Endodermal cell (in vitro differentiated cells): ENCODE data around the gene KIF26B. TPM values are rescaled to one million over a fixed set of nuclear protein-coding genes. Genes with fewer than 3 reads are reported as not detected.

Source experiments
- DNase-seq: peaks from one replicate; pipeline ENCODE4 v3.0.0-alpha.2; 2017
- H3K27ac ChIP-seq: 2 replicates; pipeline ENCODE4 v1.5.1; 2013; ENCODE audit warnings: mild to moderate bottlenecking, low read depth, low read length, moderate library complexity
- H3K27me3 ChIP-seq: 2 replicates; pipeline ENCODE4 v1.6.1; 2013; ENCODE audit warnings: mild to moderate bottlenecking, low read length, moderate library complexity; ENCODE audit not compliant: insufficient read depth, control insufficient read depth, poor library complexity, severe bottlenecking
- H3K36me3 ChIP-seq: 2 replicates; pipeline ENCODE4 v1.7.0; 2013; ENCODE audit warnings: mild to moderate bottlenecking, low read length, moderate library complexity; ENCODE audit not compliant: control insufficient read depth, insufficient read depth
- H3K4me1 ChIP-seq: one replicate; pipeline ENCODE4 v1.7.0; 2013; ENCODE audit warnings: low read length; ENCODE audit not compliant: control insufficient read depth, insufficient read depth
- H3K4me3 ChIP-seq: 2 replicates; pipeline ENCODE4 v1.5.1; 2013; ENCODE audit warnings: mild to moderate bottlenecking, low read length, moderate library complexity
- H3K9ac ChIP-seq: 2 replicates; pipeline ENCODE4 v1.6.1; 2013; ENCODE audit warnings: mild to moderate bottlenecking, low read length, moderate library complexity; ENCODE audit not compliant: poor library complexity, severe bottlenecking; ENCODE audit errors: extremely low read depth
- H3K9me3 ChIP-seq: 2 replicates; pipeline ENCODE4 v1.6.1; 2013; ENCODE audit warnings: mild to moderate bottlenecking, low read length, moderate library complexity; ENCODE audit not compliant: control insufficient read depth
- H3K27ac Mint-ChIP-seq: 2 replicates; pipeline ENCODE4 v1.8.0; 2020; ENCODE audit warnings: mixed read lengths
- H3K27me3 Mint-ChIP-seq: 2 replicates; pipeline ENCODE4 v1.8.0; 2021; ENCODE audit warnings: mild to moderate bottlenecking, mixed read lengths; ENCODE audit not compliant: insufficient read depth
- H3K36me3 Mint-ChIP-seq: 2 replicates; pipeline ENCODE4 v1.8.0; 2020; ENCODE audit warnings: low read depth, mixed read lengths
- H3K4me1 Mint-ChIP-seq: 2 replicates; pipeline ENCODE4 v1.8.0; 2020; ENCODE audit warnings: mixed read lengths
- H3K4me3 Mint-ChIP-seq: 2 replicates; pipeline ENCODE4 v1.8.0; 2020; ENCODE audit warnings: mild to moderate bottlenecking, moderate library complexity, mixed read lengths
- H3K9me3 Mint-ChIP-seq: 2 replicates; pipeline ENCODE4 v1.8.0; 2020; ENCODE audit warnings: mild to moderate bottlenecking, mixed read lengths
- WGBS, 2 experiments: methylation state at CpG; one replicate each; pipeline versions ENCODE4 v1.1.5 to v1.1.7; 2013; ENCODE audit warnings: missing lambda C conversion rate in 2 of 2, mixed read lengths in 1 of 2; ENCODE audit not compliant: insufficient coverage in 1 of 2, insufficient read length in 1 of 2; 5-methylcytosine and 5-hydroxymethylcytosine counted together
- total RNA-seq, 2 donors: library from RNA; stranded (reverse); fragmentation: NEBNext Ultra II Directional in 1 of 2; extraction: Animal tissue kit (Norgen Biotek cat#: 25700) in 1 of 2; gene quantifications; 2 replicates in 1 of 2; 3 replicates in 1 of 2; pipeline ENCODE4 v1.2.1, GENCODE V29; 2021
- TF ChIP-seq, protein P1 (sequence below): fragments of 200-600 bp; sonication (generic); conservative IDR thresholded peaks from 2 replicates; pipeline ENCODE4 v1.5.0; 2021; ENCODE audit warnings: antibody characterized with exemption, mild to moderate bottlenecking

The KIF26B gene
- total RNA-seq, 2 donors from 2014 or later = 12.3 to 21.0 TPM

DNA sequence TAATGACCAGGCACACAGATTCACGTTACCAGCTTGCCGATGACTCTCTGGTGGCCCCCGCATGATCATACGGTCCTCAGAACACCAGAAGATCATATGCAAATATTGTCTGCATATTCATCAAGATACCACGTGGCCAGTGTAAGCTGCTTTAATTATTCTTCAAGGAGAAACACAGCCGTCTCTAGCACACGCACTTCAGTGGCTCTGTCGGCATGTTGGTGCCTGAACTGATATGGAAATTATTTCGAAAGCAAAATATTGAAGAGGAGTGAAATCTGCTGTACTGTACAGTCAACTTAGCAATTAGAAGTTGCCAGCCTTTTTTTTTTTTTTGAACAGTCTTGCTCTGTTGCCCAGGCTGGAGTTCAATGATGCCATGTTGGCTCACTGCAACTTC is 5.9 kb upstream of the KIF26B start:
- H3K9me3 Mint-ChIP-seq = no peaks in the 10 kb centered on the region
- Histone ChIP-seq H3K27ac (no peak overlapping the region), H3K36me3 (no peaks in the 10 kb centered on the region), H3K9me3 (no peaks in the 10 kb centered on the region), H3K4me3 (no peak overlapping the region), H3K9ac (no peak overlapping the region), H3K4me1 (no peaks in the 10 kb centered on the region), H3K27me3 (peaks cover 8% of the 10 kb centered on the region)
- no peak for DNase-seq
- no peaks in the 10 kb centered on the region for H3K36me3 Mint-ChIP-seq
- 83 to 100% methylated on average over 2 to 9 of the region's 9 CpGs for WGBS, 2 experiments
- TF ChIP-seq, protein P1, sequence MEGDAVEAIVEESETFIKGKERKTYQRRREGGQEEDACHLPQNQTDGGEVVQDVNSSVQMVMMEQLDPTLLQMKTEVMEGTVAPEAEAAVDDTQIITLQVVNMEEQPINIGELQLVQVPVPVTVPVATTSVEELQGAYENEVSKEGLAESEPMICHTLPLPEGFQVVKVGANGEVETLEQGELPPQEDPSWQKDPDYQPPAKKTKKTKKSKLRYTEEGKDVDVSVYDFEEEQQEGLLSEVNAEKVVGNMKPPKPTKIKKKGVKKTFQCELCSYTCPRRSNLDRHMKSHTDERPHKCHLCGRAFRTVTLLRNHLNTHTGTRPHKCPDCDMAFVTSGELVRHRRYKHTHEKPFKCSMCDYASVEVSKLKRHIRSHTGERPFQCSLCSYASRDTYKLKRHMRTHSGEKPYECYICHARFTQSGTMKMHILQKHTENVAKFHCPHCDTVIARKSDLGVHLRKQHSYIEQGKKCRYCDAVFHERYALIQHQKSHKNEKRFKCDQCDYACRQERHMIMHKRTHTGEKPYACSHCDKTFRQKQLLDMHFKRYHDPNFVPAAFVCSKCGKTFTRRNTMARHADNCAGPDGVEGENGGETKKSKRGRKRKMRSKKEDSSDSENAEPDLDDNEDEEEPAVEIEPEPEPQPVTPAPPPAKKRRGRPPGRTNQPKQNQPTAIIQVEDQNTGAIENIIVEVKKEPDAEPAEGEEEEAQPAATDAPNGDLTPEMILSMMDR = no peak
- H3K27ac Mint-ChIP-seq = no peak overlapping the region
- no peaks in the 10 kb centered on the region for H3K4me1 Mint-ChIP-seq
- H3K27me3 Mint-ChIP-seq = peaks cover 28% of the 10 kb centered on the region
- no peak overlapping the region for H3K4me3 Mint-ChIP-seq

DNA sequence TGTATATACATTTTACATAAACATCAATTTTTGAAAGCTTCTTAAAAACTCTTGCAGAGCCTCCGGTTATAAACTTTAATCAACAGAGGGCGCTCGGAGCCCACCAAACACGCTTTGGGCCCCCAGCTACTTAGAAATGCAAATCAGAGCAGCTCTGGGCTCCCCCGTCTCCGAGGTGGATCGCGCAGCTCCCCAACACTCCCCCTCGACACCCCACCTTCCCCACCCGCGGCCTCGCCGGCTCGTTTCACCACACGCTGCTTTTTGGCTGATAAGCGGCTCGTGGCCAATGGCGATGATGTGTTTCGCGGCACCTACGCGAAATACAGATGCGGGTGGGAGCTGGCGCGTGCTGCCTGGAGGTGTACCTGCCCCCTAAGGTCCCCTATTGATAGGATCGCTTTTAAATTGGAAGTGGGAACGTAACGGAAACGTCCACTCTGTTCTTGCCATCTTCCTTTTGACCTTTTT is 1.7 kb upstream of the KIF26B start:
- TF ChIP-seq, protein P1 = peak; percentile 90
- H3K4me1 ChIP-seq = no peaks in the 10 kb centered on the region
- peak overlapping the region; percentile 16 for H3K9ac ChIP-seq
- peak; percentile 89 for DNase-seq
- peaks cover 1% of the 10 kb centered on the region for H3K9me3 ChIP-seq
- peaks cover 10% of the 10 kb centered on the region for H3K4me1 Mint-ChIP-seq
- H3K27ac ChIP-seq = no peak overlapping the region
- peaks cover 48% of the 10 kb centered on the region for H3K27me3 Mint-ChIP-seq
- H3K27me3 ChIP-seq = peaks cover 13% of the 10 kb centered on the region
- peak overlapping the region; percentile 96 for H3K4me3 ChIP-seq
- peak overlapping the region; percentile 35 for H3K27ac Mint-ChIP-seq
- H3K4me3 Mint-ChIP-seq = peak overlapping the region; percentile 72
- peaks cover 5% of the 10 kb centered on the region for H3K36me3 Mint-ChIP-seq
- H3K36me3 ChIP-seq = peaks cover 5% of the 10 kb centered on the region
- no peaks in the 10 kb centered on the region for H3K9me3 Mint-ChIP-seq
- whole genome bisulfite sequencing, 2 experiments = 1% methylated on average over 18 to 29 of the region's 29 CpGs

DNA sequence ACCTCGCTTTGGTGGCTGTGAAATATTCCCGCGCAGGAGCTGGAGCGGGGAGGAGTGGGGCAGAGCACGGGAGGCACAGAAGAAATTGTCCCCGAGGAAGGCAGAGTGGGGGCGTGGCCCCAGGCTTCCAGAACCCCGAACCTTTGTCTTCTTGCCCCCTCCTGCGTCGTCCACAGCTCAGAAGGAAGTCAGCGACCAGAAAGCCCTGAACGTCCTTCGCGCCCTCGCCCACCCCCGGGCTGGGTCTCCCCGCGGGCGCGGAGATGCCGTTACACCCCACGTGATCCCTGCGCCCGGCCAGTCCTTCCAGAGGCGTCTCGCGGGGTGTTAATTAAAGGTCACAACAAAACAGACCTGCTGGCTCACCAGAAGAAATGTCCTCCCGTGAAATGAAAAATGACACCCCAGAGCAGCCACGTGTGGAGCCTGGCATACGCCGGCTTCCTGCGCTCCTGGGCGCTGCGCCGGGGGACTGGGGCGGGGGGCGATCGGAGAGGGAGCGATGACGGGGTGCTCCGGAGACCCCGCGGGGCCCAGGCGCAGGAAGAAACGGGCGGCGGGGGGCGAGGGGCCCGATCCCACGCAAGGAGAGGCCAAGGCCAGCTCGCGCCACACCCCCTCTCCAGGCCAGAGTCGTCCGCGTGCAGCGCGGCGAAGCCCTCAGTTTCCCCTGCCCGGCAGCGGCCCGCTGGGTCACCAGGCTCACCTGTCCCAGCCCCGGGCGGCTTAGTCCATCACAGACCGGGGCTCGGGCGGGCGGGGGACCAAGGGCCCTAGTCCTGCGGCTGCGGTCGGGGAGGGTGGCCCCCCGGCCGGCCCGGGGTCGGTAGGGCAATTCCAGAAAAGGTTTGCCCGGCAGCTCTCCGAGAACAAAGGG is 995 bp upstream of the KIF26B start:
- 2 to 3% methylated on average over 33 to 76 of the region's 76 CpGs for WGBS, 2 experiments
- peaks cover 12% of the 10 kb centered on the region for H3K36me3 ChIP-seq
- Mint-ChIP-seq H3K36me3 (peaks cover 10% of the 10 kb centered on the region), H3K27ac (peak overlapping the region; percentile 44), H3K4me3 (peak overlapping the region; percentile 72), H3K27me3 (peaks cover 55% of the 10 kb centered on the region), H3K4me1 (peaks cover 10% of the 10 kb centered on the region), H3K9me3 (no peaks in the 10 kb centered on the region)
- no peak overlapping the region for H3K27ac ChIP-seq
- peak overlapping the region; percentile 72 for H3K9ac ChIP-seq
- DNase-seq = peak; percentile 81
- peak overlapping the region; percentile 96 for H3K4me3 ChIP-seq
- TF ChIP-seq, protein P1 = no peak
- H3K4me1 ChIP-seq = no peaks in the 10 kb centered on the region
- peaks cover 8% of the 10 kb centered on the region for H3K9me3 ChIP-seq
- H3K27me3 ChIP-seq = peaks cover 13% of the 10 kb centered on the region
